ENCODE measurements around the gene ERC2. TPM values are rescaled to one million over a fixed set of nuclear protein-coding genes. Genes with fewer than 3 reads are reported as not detected.

The ERC2 gene
- total and polyA plus RNA-seq, 2 of the 8 experiments (the other 6 are each of a cell fraction or from before 2014, with no cell fraction given): 16.4 to 22.8 TPM

DNA sequence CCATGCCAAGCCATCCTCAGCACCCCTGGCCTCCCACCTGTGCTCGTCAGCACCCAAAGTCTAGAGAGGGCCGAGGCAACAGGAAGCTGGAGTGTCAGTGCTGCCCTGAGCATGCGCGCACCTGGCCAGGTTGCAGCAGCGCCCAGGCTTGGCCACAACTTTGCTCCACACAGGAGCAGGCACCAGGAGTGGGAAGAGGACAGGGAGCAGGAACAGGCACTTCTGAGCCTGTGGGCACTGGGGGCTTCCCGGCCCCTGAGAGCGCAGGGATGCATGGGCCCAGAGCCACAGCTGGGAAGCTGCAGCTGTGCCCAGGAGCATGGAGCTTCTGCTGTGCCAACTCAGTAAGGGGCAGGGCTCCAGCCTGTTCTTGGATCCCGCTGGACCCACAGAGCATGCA lies 509.7 kb downstream of the ERC2 start:
- WGBS, 2 experiments (ENCODE audit: extremely low coverage in 1 of 2, insufficient coverage in 1 of 2, insufficient read length in 1 of 2, insufficient replicate concordance in 2 of 2, low coverage in 1 of 2, low lambda C conversion rate in 2 of 2, missing lambda C conversion rate in 1 of 2): 94% methylated on average over 8 of the region's 8 CpGs; no CpG with 5 or more reads in 1 of the 2 experiments
- no peak overlapping the region for H3K9ac ChIP-seq (replicated peaks in 1 of 4; ENCODE audit: extremely low read depth in 1 of 4, low read depth in 3 of 4, low read length in 3 of 4)
- H3K4me3 ChIP-seq (ENCODE audit: extremely low read depth in 1 of 4, insufficient read depth in 2 of 4, low read depth in 3 of 4, low read length in 4 of 4): no peak overlapping the region
- TF ChIP-seq SP4 (IDR thresholded peaks at IDR 0.05; ENCODE audit: low read length): no peak
- no peak for TF ChIP-seq RXRA (IDR thresholded peaks at IDR 0.05; ENCODE audit: insufficient read depth, low read depth, low read length)
- no peak for TF ChIP-seq FOSL1 (IDR thresholded peaks at IDR 0.05; ENCODE audit: insufficient read depth, low read depth, low read length)
- no peak for TF ChIP-seq HDAC6 (IDR thresholded peaks at IDR 0.05; ENCODE audit: low read depth, low read length)
- TF ChIP-seq TCF12 (IDR thresholded peaks at IDR 0.05; ENCODE audit: low read depth, low read length): no peak
- no peak for TF ChIP-seq E2F6 (IDR thresholded peaks at IDR 0.05)
- TF ChIP-seq ZNF274 (IDR thresholded peaks at IDR 0.05; ENCODE audit: borderline replicate concordance, extremely low read depth, low read length): no peak
- TF ChIP-seq, protein P1, sequence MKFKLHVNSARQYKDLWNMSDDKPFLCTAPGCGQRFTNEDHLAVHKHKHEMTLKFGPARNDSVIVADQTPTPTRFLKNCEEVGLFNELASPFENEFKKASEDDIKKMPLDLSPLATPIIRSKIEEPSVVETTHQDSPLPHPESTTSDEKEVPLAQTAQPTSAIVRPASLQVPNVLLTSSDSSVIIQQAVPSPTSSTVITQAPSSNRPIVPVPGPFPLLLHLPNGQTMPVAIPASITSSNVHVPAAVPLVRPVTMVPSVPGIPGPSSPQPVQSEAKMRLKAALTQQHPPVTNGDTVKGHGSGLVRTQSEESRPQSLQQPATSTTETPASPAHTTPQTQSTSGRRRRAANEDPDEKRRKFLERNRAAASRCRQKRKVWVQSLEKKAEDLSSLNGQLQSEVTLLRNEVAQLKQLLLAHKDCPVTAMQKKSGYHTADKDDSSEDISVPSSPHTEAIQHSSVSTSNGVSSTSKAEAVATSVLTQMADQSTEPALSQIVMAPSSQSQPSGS (IDR thresholded peaks at IDR 0.05; ENCODE audit: low read length): no peak
- H3K4ac ChIP-seq (replicated peaks; ENCODE audit: insufficient read length, low read depth, low read length): no peak overlapping the region
- no peak overlapping the region for H3K4me2 ChIP-seq (ENCODE audit: insufficient read depth in 1 of 2, low read depth in 2 of 2, low read length in 2 of 2)
- no peaks in the 10 kb centered on the region; the same call in 1 of the 2 replicates for H3K23me2 ChIP-seq (ENCODE audit: low read depth, low read length)
- no peak for FAIRE-seq
- no peak overlapping the region for H4K5ac ChIP-seq (ENCODE audit: insufficient read length, low read depth, low read length)
- H3K23ac ChIP-seq (ENCODE audit: insufficient read length): no peak overlapping the region
- ChIA-PET POLR2A (ENCODE audit: partially characterized antibody) (no interaction called here), CTCF (ENCODE audit: partially characterized antibody) (no interaction called here)
- H3K27me3 ChIP-seq (replicated peaks in 1 of 4; ENCODE audit: control insufficient read depth in 3 of 4, extremely low read depth in 1 of 4, insufficient read depth in 3 of 4, low read length in 3 of 4): no peaks in the 10 kb centered on the region
- no peak overlapping the region for H3K18ac ChIP-seq (ENCODE audit: extremely low read depth, low read length)
- H2BK12ac ChIP-seq (ENCODE audit: low read depth, low read length): no peak overlapping the region
- H3K9me3 ChIP-seq (ENCODE audit: insufficient read depth in 2 of 2, low read depth in 1 of 2, low read length in 1 of 2): no peaks in the 10 kb centered on the region; a peak in 1 of 4 replicates
- H4K8ac ChIP-seq (ENCODE audit: extremely low read depth, insufficient read depth, low read length): no peak overlapping the region
- no peak overlapping the region for H2AFZ ChIP-seq (ENCODE audit: low read length)
- H3K14ac ChIP-seq (ENCODE audit: insufficient read length): no peak overlapping the region
- no peaks in the 10 kb centered on the region for H3K79me2 ChIP-seq (ENCODE audit: control insufficient read depth in 1 of 2, insufficient read depth in 2 of 2, low read length in 2 of 2)
- no peak overlapping the region for H4K91ac ChIP-seq (replicated peaks; ENCODE audit: insufficient read length, low read length)
- no peak overlapping the region for H2AK5ac ChIP-seq (ENCODE audit: low read depth, low read length)
- H3K36me3 ChIP-seq (ENCODE audit: control insufficient read depth in 2 of 4, insufficient read depth in 4 of 4, low read length in 3 of 4): no peaks in the 10 kb centered on the region
- no peaks in the 10 kb centered on the region; the same call in 1 of the 2 replicates for H3K79me1 ChIP-seq (ENCODE audit: low read depth, low read length)
- no peaks in the 10 kb centered on the region for H4K20me1 ChIP-seq (replicated peaks in 1 of 2; ENCODE audit: control insufficient read depth in 1 of 2, insufficient read depth in 2 of 2, low read length in 2 of 2)
- H2BK20ac ChIP-seq (ENCODE audit: low read length): no peak overlapping the region
- H3K4me1 ChIP-seq (replicated peaks in 1 of 4; ENCODE audit: control insufficient read depth in 3 of 4, insufficient read depth in 4 of 4, low read length in 3 of 4): no peaks in the 10 kb centered on the region
- no peak overlapping the region for H2BK120ac ChIP-seq (replicated peaks; ENCODE audit: low read depth, low read length)
- no peak overlapping the region for H2BK5ac ChIP-seq (ENCODE audit: low read depth, low read length)
- H3K27ac ChIP-seq (ENCODE audit: low read depth, low read length): no peak overlapping the region
- no peak overlapping the region for H3K56ac ChIP-seq (replicated peaks; ENCODE audit: insufficient read length, low read depth, low read length)
- no peak for DNase-seq (ENCODE audit: low read depth in 1 of 2, low spot score in 2 of 2)
- H2BK15ac ChIP-seq (ENCODE audit: low read length): no peak overlapping the region

All from H1 (cell line).